HepG2 (cell line): ENCODE data around the gene CCDC88C. TPM values are rescaled to one million over a fixed set of nuclear protein-coding genes. Genes with fewer than 3 reads are reported as not detected.

Experiments used
- ATAC-seq: fragments of 200-7000 bp; cut with Tn5 transposase; 3 replicates; pipeline ENCODE4 v1.9.1; 2020; ENCODE audit warnings: mild to moderate bottlenecking, moderate library complexity
- BruUV-seq: library from RNA; stranded (reverse); fragments of 400-500 nt; replicated peaks from 2 replicates; lab custom pipeline; 2021; lab: Mats Ljungman, UMichigan
- CTCF ChIA-PET: fragments of 300-600 bp; formaldehyde crosslinking; extraction: SDS; loops from one replicate; lab custom pipeline; 2021; ENCODE audit warnings: low total read pairs, inconsistent platforms, low intra/inter-chr PET ratio; lab: Yijun Ruan, JAX
- POLR2A ChIA-PET: fragments of 350-600 bp; sonication (Branson Sonifier 250); formaldehyde crosslinking; loops from one replicate; lab custom pipeline; 2020; ENCODE audit warnings: antibody characterized with exemption, inconsistent platforms; lab: Yijun Ruan, JAX
- DNase-seq: peaks from one replicate; pipeline ENCODE4 v3.0.0-alpha.2; 2015; ENCODE audit warnings: low spot score
- FAIRE-seq: peaks from 3 replicates; lab custom pipeline; 2011; peaks lifted over from hg19 to GRCh38; lab: Jason Lieb, UNC
- H2AFZ ChIP-seq: one replicate; pipeline ENCODE4 v1.6.1; 2011; ENCODE audit warnings: low read length, inconsistent platforms
- H3K27ac ChIP-seq: fragments of 300-600 bp; 3 replicates; pipeline ENCODE4 v1.8.0; 2011; ENCODE audit warnings: mixed run types, mild to moderate bottlenecking, mixed read lengths, low read length, inconsistent platforms; ENCODE audit not compliant: insufficient read depth; ENCODE audit errors: extremely low read length
- H3K27me3 ChIP-seq, 2 experiments: fragments of 200-600 bp in 1 of 2; 2 replicates in 1 of 2; 3 replicates in 1 of 2; pipeline versions ENCODE4 v1.6.0 to v1.8.0; 2011; ENCODE audit warnings: low read length in 2 of 2, mild to moderate bottlenecking in 2 of 2, moderate library complexity in 2 of 2, inconsistent platforms in 1 of 2; ENCODE audit not compliant: insufficient read depth in 2 of 2, control insufficient read depth in 1 of 2
- H3K36me3 ChIP-seq, 2 experiments: fragments of 200-600 bp in 1 of 2; replicated peaks in 1 of 2; 2 replicates in 1 of 2; 3 replicates in 1 of 2; pipeline versions ENCODE4 v1.5.1 to v1.8.0; 2011; ENCODE audit warnings: low read length in 2 of 2, inconsistent platforms in 1 of 2; ENCODE audit not compliant: insufficient read depth in 2 of 2, control insufficient read depth in 1 of 2
- H3K4me1 ChIP-seq: 2 replicates; pipeline ENCODE4 v1.5.1; 2012; ENCODE audit warnings: low read length, inconsistent platforms; ENCODE audit not compliant: insufficient read depth
- H3K4me2 ChIP-seq: 2 replicates; pipeline ENCODE4 v1.6.0; 2011; ENCODE audit warnings: low read depth, low read length, inconsistent platforms
- H3K4me3 ChIP-seq, 3 experiments: fragments of 200-600 bp in 1 of 3; sonication (generic), shearing (Covaris generic) in 1 of 3; replicated peaks in 1 of 3; 2 replicates each; pipeline ENCODE4 v1.5.1; 2011 to 2016; ENCODE audit warnings: low read length in 3 of 3, inconsistent platforms in 2 of 3, low read depth in 2 of 3, mild to moderate bottlenecking in 2 of 3, control low read depth in 1 of 3, mixed read lengths in 1 of 3; ENCODE audit not compliant: insufficient read depth in 1 of 3
- H3K79me2 ChIP-seq: one replicate; pipeline ENCODE4 v1.6.1; 2011; ENCODE audit warnings: low read length, inconsistent platforms; ENCODE audit not compliant: insufficient read depth
- H3K9ac ChIP-seq: 2 replicates; pipeline ENCODE4 v1.6.0; 2011; ENCODE audit warnings: mild to moderate bottlenecking, low read depth, low read length, inconsistent platforms; ENCODE audit not compliant: insufficient read depth
- H3K9me3 ChIP-seq: 2 replicates; pipeline ENCODE4 v1.5.1; 2012; ENCODE audit warnings: mild to moderate bottlenecking, low read length
- H4K20me1 ChIP-seq: 2 replicates; pipeline ENCODE4 v1.6.0; 2011; ENCODE audit warnings: inconsistent platforms, mild to moderate bottlenecking, low read length, moderate library complexity; ENCODE audit not compliant: insufficient read depth
- CREB1 ChIP-seq, 2 experiments: fragments of 450-650 bp in 1 of 2; IDR thresholded peaks; 2 replicates each; pipeline ENCODE4 v1.6.1; 2016 to 2017; ENCODE audit warnings: control low read depth in 1 of 2, mild to moderate bottlenecking in 1 of 2, missing compliant biosample characterization in 1 of 2, missing genetic modification characterization in 1 of 2
- MLLT10 ChIP-seq: sonication (generic); formaldehyde crosslinking; IDR thresholded peaks from 2 replicates; pipeline ENCODE4 v1.4.0; 2020; ENCODE audit warnings: missing genetic modification reagents
- POLR2AphosphoS2 ChIP-seq: IDR thresholded peaks from 2 replicates; pipeline ENCODE4 v1.6.1; 2011; ENCODE audit warnings: low read depth, low read length, improper control_type of control experiment
- POLR2G ChIP-seq: fragments of 200-400 bp; formaldehyde crosslinking; IDR thresholded peaks from 2 replicates; pipeline ENCODE4 v1.6.1; 2018; ENCODE audit warnings: mild to moderate bottlenecking, low read depth, low read length, moderate library complexity
- PRMT3 ChIP-seq: sonication (generic); formaldehyde crosslinking; IDR thresholded peaks from 2 replicates; pipeline ENCODE4 v1.8.1; 2022; ENCODE audit warnings: low read depth, mild to moderate bottlenecking, moderate library complexity, missing genetic modification reagents, borderline replicate concordance
- RBM22 ChIP-seq: fragments of 200-400 bp; formaldehyde crosslinking; optimal IDR thresholded peaks from 2 replicates; pipeline ENCODE3; 2017; ENCODE audit warnings: mild to moderate bottlenecking, low read length, moderate library complexity
- STAG1 ChIP-seq: sonication (generic); formaldehyde crosslinking; IDR thresholded peaks from 2 replicates; pipeline ENCODE4 v1.4.0; 2020; ENCODE audit warnings: missing genetic modification reagents
- YEATS4 ChIP-seq: sonication (generic); formaldehyde crosslinking; IDR thresholded peaks from 2 replicates; pipeline ENCODE4 v1.4.0; 2020; ENCODE audit warnings: missing genetic modification reagents, borderline replicate concordance
- ZNF234 ChIP-seq: sonication (generic); formaldehyde crosslinking; conservative IDR thresholded peaks from 2 replicates; pipeline ENCODE4 v1.5.1; 2020; ENCODE audit warnings: mild to moderate bottlenecking, missing genetic modification reagents
- ZNF382 ChIP-seq: sonication (generic); formaldehyde crosslinking; IDR thresholded peaks from 2 replicates; pipeline ENCODE4 v1.5.0; 2020; ENCODE audit warnings: missing genetic modification reagents, mild to moderate bottlenecking, borderline replicate concordance
- ZXDC ChIP-seq: sonication (generic); formaldehyde crosslinking; IDR thresholded peaks from 2 replicates; pipeline ENCODE4 v1.5.0; 2020; ENCODE audit warnings: mild to moderate bottlenecking, missing genetic modification reagents
- WGBS: methylation state at CpG from one replicate; pipeline ENCODE4 v1.1.6; 2017; ENCODE audit warnings: low lambda C conversion rate; 5-methylcytosine and 5-hydroxymethylcytosine counted together
- in situ Hi-C: cut with HindIII; loops from 2 replicates; pipeline ENCODE4 v1.10.0; 2017; ENCODE audit warnings: low pct_unique_long_range_greater_than_20kb; ENCODE audit not compliant: extremely low pct_ligation_motif_present
- intact Hi-C: fragments of 100-400 bp; cut with micrococcal nuclease; formaldehyde crosslinking; loops from one replicate; pipeline ENCODE4 v1.10.0; 2022; ENCODE audit not compliant: unreplicated experiment
- polyA plus RNA-seq, 8 experiments: library from polyadenylated mRNA; depleted of rRNA in 3 of 8; stranded (reverse) in 7 of 8; unstranded in 1 of 8; fragments of >200 nt; fragmentation: Illumina TruSeq in 4 of 8; extraction: Trizol in 4 of 8; gene quantifications; 2 replicates each; pipeline versions ENCODE4 v1.2.1 to v1.2.3, GENCODE V29; 2011 to 2016; ENCODE audit warnings: low read depth in 4 of 8, missing spikeins in 1 of 8, mixed read lengths in 1 of 8; ENCODE audit not compliant: insufficient read depth in 1 of 8
- total RNA-seq, 5 experiments: library from RNA; depleted of rRNA; stranded (reverse); fragments of >200 nt; fragmentation: Illumina TruSeq; extraction: Trizol; gene quantifications; 2 replicates each; pipeline ENCODE4 v1.2.3, GENCODE V29; 2016; ENCODE audit warnings: low read depth in 1 of 5
- TF ChIP-seq, protein P1 (sequence below): sonication (generic); formaldehyde crosslinking; IDR thresholded peaks from 2 replicates; pipeline ENCODE4 v1.4.0; 2020; ENCODE audit warnings: missing genetic modification reagents
- TF ChIP-seq, protein P2 (sequence below): sonication (generic); formaldehyde crosslinking; IDR thresholded peaks from 2 replicates; pipeline ENCODE4 v1.5.0; 2020; ENCODE audit warnings: mild to moderate bottlenecking, missing genetic modification reagents

Gene CCDC88C
- total and polyA plus RNA-seq, 2 of the 13 experiments (the other 11 are each of a cell fraction or from before 2014, with no cell fraction given): 3.6 to 11.7 TPM

DNA sequence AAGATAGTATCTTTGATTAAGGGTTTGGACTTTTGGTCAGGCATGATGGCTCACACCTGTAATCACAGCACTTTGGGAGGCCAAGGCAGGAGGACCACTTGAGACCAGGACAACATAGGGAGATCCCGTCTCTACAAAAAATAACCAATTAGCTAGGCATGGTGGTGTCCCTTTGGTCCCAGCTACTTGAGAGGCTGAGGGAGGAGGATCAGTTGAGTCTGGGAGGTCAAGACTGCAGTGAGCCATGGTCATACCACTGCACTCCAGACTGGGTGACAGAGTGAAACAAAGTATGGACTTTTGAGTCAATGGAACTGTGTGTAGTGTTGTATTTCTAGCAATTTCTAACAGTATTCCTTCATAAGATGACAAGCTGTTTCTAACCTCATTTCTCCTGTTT lies 38.7 kb upstream of the CCDC88C start:
- no peak overlapping the region for H3K4me3 ChIP-seq
- ChIA-PET CTCF (no interaction called here), POLR2A (no interaction called here)
- H3K9me3 ChIP-seq: no peaks in the 10 kb centered on the region
- FAIRE-seq (no peak), DNase-seq (no peak), ATAC-seq (no peak)
- in situ Hi-C loops: no loop called here
- H3K79me2 ChIP-seq: no peaks in the 10 kb centered on the region
- H3K9ac ChIP-seq: no peak overlapping the region
- no TSS peak for BruUV-seq
- peaks cover 7 to 40% of the 10 kb centered on the region in 2 experiments for H3K36me3 ChIP-seq
- no peak overlapping the region for H3K27ac ChIP-seq
- TF ChIP-seq YEATS4 (CRISPR knock-in tag) (no peak), POLR2G (peak; percentile 50; the same call in 1 of the 2 replicates), ZXDC (no peak), PRMT3 (CRISPR knock-in tag) (no peak), STAG1 (CRISPR knock-in tag) (no peak), POLR2AphosphoS2 (0 out of 2 replicates have a peak, but pooled peaks have one; percentile 75), CREB1 (IDR thresholded peaks at IDR 0.05) (no peak), CREB1 (CRISPR knock-in tag; IDR thresholded peaks at IDR 0.05) (no peak), MLLT10 (CRISPR knock-in tag) (no peak), ZNF234 (no peak), ZNF382 (no peak), RBM22 (peak; percentile 76)
- TF ChIP-seq, protein P1, sequence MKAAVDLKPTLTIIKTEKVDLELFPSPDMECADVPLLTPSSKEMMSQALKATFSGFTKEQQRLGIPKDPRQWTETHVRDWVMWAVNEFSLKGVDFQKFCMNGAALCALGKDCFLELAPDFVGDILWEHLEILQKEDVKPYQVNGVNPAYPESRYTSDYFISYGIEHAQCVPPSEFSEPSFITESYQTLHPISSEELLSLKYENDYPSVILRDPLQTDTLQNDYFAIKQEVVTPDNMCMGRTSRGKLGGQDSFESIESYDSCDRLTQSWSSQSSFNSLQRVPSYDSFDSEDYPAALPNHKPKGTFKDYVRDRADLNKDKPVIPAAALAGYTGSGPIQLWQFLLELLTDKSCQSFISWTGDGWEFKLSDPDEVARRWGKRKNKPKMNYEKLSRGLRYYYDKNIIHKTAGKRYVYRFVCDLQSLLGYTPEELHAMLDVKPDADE (CRISPR knock-in tag): no peak
- TF ChIP-seq, protein P2, sequence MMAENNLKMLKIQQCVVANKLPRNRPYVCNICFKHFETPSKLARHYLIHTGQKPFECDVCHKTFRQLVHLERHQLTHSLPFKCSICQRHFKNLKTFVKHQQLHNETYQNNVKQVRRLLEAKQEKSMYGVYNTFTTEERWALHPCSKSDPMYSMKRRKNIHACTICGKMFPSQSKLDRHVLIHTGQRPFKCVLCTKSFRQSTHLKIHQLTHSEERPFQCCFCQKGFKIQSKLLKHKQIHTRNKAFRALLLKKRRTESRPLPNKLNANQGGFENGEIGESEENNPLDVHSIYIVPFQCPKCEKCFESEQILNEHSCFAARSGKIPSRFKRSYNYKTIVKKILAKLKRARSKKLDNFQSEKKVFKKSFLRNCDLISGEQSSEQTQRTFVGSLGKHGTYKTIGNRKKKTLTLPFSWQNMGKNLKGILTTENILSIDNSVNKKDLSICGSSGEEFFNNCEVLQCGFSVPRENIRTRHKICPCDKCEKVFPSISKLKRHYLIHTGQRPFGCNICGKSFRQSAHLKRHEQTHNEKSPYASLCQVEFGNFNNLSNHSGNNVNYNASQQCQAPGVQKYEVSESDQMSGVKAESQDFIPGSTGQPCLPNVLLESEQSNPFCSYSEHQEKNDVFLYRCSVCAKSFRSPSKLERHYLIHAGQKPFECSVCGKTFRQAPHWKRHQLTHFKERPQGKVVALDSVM (CRISPR knock-in tag): peak; percentile 46; the same call in 1 of the 2 replicates
- no peaks in the 10 kb centered on the region for H4K20me1 ChIP-seq
- H3K4me2 ChIP-seq: no peak overlapping the region
- H3K4me1 ChIP-seq: no peaks in the 10 kb centered on the region
- no peaks in the 10 kb centered on the region for H3K27me3 ChIP-seq
- no peak overlapping the region for H2AFZ ChIP-seq
- intact Hi-C loops: no loop called here
- 100% methylated on average over 1 of the region's 1 CpG for WGBS
